ENCODE data around the gene PPT2. TPM values are rescaled to one million over a fixed set of nuclear protein-coding genes. Genes with fewer than 3 reads are reported as not detected.
"Not testable (repeated sequence)": the region's sequence is repeated elsewhere in the genome, so short reads cannot be mapped to it uniquely, and the experiment has no call there.

The PPT2 gene
- total RNA-seq, 2 donors from 2014 or later: 51.1 to 65.3 TPM

DNA sequence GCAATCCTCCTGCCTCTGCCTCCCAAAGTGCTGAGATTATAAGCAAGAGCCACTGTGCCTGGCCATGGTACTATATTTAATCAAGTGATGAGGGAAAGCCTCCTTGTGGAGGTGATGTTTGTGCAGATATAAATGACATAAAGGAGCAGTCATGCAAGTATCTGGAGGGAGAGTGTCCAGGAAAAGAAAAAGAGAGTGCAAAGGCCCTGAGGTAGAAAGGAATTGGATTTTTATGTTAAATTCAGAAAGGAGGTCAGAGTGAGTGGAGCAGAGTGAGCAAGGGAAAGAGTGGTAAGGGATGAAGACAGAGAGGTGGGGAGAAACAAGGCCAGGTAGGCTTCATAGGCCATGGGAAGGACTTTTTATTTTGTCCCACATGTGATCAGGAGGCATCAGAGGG lies 16.5 kb upstream of the PPT2 start:
- Histone ChIP-seq H3K9ac (ENCODE audit: extremely low read depth, low read length, poor library complexity, severe bottlenecking) (no peak overlapping the region), H3K4me3 (ENCODE audit: low read length) (no peak overlapping the region), H3K27me3 (ENCODE audit: control insufficient read depth, insufficient read depth, low read length, poor library complexity, severe bottlenecking) (no peaks in the 10 kb centered on the region), H3K36me3 (ENCODE audit: control insufficient read depth, insufficient read depth, low read length) (no peaks in the 10 kb centered on the region), H3K9me3 (ENCODE audit: control insufficient read depth, low read length) (no peaks in the 10 kb centered on the region), H3K4me1 (ENCODE audit: control insufficient read depth, insufficient read depth, low read length) (peaks cover 7% of the 10 kb centered on the region), H3K27ac (ENCODE audit: low read depth, low read length) (no peak overlapping the region)
- TF ChIP-seq, protein P1, sequence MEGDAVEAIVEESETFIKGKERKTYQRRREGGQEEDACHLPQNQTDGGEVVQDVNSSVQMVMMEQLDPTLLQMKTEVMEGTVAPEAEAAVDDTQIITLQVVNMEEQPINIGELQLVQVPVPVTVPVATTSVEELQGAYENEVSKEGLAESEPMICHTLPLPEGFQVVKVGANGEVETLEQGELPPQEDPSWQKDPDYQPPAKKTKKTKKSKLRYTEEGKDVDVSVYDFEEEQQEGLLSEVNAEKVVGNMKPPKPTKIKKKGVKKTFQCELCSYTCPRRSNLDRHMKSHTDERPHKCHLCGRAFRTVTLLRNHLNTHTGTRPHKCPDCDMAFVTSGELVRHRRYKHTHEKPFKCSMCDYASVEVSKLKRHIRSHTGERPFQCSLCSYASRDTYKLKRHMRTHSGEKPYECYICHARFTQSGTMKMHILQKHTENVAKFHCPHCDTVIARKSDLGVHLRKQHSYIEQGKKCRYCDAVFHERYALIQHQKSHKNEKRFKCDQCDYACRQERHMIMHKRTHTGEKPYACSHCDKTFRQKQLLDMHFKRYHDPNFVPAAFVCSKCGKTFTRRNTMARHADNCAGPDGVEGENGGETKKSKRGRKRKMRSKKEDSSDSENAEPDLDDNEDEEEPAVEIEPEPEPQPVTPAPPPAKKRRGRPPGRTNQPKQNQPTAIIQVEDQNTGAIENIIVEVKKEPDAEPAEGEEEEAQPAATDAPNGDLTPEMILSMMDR (conservative IDR thresholded peaks at IDR 0.05): no peak
- Mint-ChIP-seq H3K36me3 (ENCODE audit: low read depth) (no peaks in the 10 kb centered on the region), H3K27me3 (ENCODE audit: insufficient read depth) (peaks cover 18% of the 10 kb centered on the region), H3K9me3 (no peaks in the 10 kb centered on the region), H3K27ac (no peak overlapping the region), H3K4me3 (no peak overlapping the region), H3K4me1 (peaks cover 15% of the 10 kb centered on the region)
- DNase-seq: no peak

DNA sequence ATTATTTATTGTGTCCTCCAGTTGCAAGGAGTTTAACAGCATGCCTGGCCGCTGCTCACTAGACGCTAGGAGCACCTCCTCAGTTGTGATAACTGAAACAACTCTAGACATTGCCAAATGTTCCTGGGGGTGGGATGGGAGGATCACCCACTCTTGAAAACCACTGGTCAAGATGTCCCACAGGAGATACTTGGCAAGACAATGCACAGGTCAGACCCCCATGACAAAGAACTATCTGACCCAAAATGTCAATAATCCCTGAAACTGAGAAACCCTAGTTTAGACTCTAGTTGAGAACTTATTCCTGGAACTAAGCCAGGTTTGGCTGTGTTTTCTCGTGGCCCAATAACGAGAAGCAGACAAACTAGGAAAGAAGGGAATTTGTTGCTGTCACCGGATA lies 14.4 kb upstream of the PPT2 start:
- Histone ChIP-seq H3K4me3 (ENCODE audit: low read length) (no peak overlapping the region), H3K4me1 (ENCODE audit: control insufficient read depth, insufficient read depth, low read length) (peaks cover 7% of the 10 kb centered on the region), H3K36me3 (ENCODE audit: control insufficient read depth, insufficient read depth, low read length) (no peaks in the 10 kb centered on the region), H3K27me3 (ENCODE audit: control insufficient read depth, insufficient read depth, low read length, poor library complexity, severe bottlenecking) (no peaks in the 10 kb centered on the region), H3K27ac (ENCODE audit: low read depth, low read length) (no peak overlapping the region), H3K9ac (ENCODE audit: extremely low read depth, low read length, poor library complexity, severe bottlenecking) (no peak overlapping the region), H3K9me3 (ENCODE audit: control insufficient read depth, low read length) (no peaks in the 10 kb centered on the region)
- TF ChIP-seq, protein P1 (conservative IDR thresholded peaks at IDR 0.05): no peak
- Mint-ChIP-seq H3K4me1 (peaks cover 19% of the 10 kb centered on the region), H3K27ac (no peak overlapping the region), H3K27me3 (ENCODE audit: insufficient read depth) (peaks cover 12% of the 10 kb centered on the region), H3K36me3 (ENCODE audit: low read depth) (no peaks in the 10 kb centered on the region), H3K4me3 (no peak overlapping the region), H3K9me3 (no peaks in the 10 kb centered on the region)
- no peak for DNase-seq
- WGBS, 2 experiments (ENCODE audit: insufficient coverage in 1 of 2, insufficient read length in 1 of 2): 95 to 96% methylated on average over 4 to 5 of the region's 5 CpGs

DNA sequence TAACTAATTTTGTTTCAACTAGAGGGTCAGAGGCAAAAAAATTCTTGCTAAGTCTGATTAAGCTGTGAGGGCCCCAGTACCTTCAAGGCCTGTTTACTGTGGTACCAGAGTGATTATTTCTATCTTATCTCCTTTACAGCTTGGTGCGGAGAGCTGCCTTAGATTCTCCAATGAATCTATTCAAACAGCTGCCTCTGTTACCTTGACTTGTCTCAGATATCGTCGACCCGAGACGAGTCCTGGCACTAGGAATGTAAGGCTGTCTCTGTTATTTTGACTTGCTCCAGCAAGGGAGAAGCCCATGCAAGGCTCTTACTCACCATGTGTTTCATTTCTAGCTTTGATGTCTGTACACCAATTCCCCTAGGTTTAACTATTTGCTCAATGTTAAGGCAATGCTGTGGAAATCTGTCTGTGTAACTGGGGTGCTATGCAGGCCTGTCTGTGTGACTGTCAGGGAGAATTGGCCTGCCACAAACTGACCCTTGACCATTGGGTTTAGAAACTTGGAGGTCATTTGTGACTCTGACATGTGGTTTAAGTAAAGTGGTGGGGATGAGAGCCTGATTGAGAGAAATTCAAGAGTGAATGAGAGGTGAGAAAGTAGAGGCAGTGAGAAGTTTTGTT lies 13.4 kb upstream of the PPT2 start:
- peaks cover 6% of the 10 kb centered on the region for H3K27me3 Mint-ChIP-seq (ENCODE audit: insufficient read depth)
- no peak overlapping the region for H3K4me3 ChIP-seq (ENCODE audit: low read length)
- no peak overlapping the region for H3K27ac ChIP-seq (ENCODE audit: low read depth, low read length)
- no peaks in the 10 kb centered on the region for H3K36me3 ChIP-seq (ENCODE audit: control insufficient read depth, insufficient read depth, low read length)
- peak overlapping the region; percentile 0 for H3K27ac Mint-ChIP-seq
- no peak for DNase-seq
- peaks cover 9% of the 10 kb centered on the region for H3K4me1 ChIP-seq (ENCODE audit: control insufficient read depth, insufficient read depth, low read length)
- peaks cover 21% of the 10 kb centered on the region for H3K4me1 Mint-ChIP-seq
- no peaks in the 10 kb centered on the region for H3K36me3 Mint-ChIP-seq (ENCODE audit: low read depth)
- no peak overlapping the region for H3K4me3 Mint-ChIP-seq
- H3K9me3 ChIP-seq (ENCODE audit: control insufficient read depth, low read length): no peaks in the 10 kb centered on the region
- TF ChIP-seq, protein P1 (conservative IDR thresholded peaks at IDR 0.05): no peak
- H3K27me3 ChIP-seq (ENCODE audit: control insufficient read depth, insufficient read depth, low read length, poor library complexity, severe bottlenecking): no peaks in the 10 kb centered on the region
- no peak overlapping the region for H3K9ac ChIP-seq (ENCODE audit: extremely low read depth, low read length, poor library complexity, severe bottlenecking)
- H3K9me3 Mint-ChIP-seq: no peaks in the 10 kb centered on the region
- WGBS, 2 experiments (ENCODE audit: insufficient coverage in 1 of 2, insufficient read length in 1 of 2): 65 to 94% methylated on average over 5 of the region's 5 CpGs

DNA sequence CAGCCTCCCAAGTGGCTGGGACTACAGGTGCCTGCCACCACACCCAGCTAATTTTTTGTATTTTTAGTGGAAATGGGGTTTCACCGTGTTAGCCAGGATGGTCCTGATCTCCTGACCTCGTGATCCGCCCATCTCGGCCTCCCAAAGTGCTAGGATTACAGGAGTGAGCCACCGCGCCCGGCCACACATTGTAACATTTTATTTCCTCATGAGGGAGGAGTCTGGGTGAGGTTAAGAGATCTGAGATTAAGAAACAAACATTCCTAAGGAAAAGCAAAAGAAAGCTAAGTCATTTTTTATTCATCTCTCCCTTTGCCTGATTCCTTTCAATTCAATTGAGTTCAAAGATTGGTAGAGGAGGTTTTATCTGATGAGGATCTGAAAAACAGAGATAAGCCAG lies 9.7 kb upstream of the PPT2 start:
- H3K36me3 ChIP-seq (ENCODE audit: control insufficient read depth, insufficient read depth, low read length); H3K4me3 ChIP-seq (ENCODE audit: low read length); DNase-seq; H3K27me3 ChIP-seq (ENCODE audit: control insufficient read depth, insufficient read depth, low read length, poor library complexity, severe bottlenecking); H3K9me3 Mint-ChIP-seq; H3K27me3 Mint-ChIP-seq (ENCODE audit: insufficient read depth); H3K9ac ChIP-seq (ENCODE audit: extremely low read depth, low read length, poor library complexity, severe bottlenecking); H3K9me3 ChIP-seq (ENCODE audit: control insufficient read depth, low read length); H3K36me3 Mint-ChIP-seq (ENCODE audit: low read depth); H3K27ac Mint-ChIP-seq; H3K4me3 Mint-ChIP-seq; H3K27ac ChIP-seq (ENCODE audit: low read depth, low read length): not testable (repeated sequence)
- 86 to 95% methylated on average over 3 to 7 of the region's 7 CpGs for WGBS, 2 experiments (ENCODE audit: insufficient coverage in 1 of 2, insufficient read length in 1 of 2)
- peaks cover 44% of the 10 kb centered on the region for H3K4me1 Mint-ChIP-seq
- H3K4me1 ChIP-seq (ENCODE audit: control insufficient read depth, insufficient read depth, low read length): peaks cover 11% of the 10 kb centered on the region
